HEK293T (cell line): ENCODE data around the gene CLEC3B.
A peak's percentile ranks its signal among the peaks of the same experiment; 100 is the strongest.

Experiments used
- CTCF ChIA-PET: fragments of 350-600 bp; formaldehyde crosslinking; extraction: SDS; loops from one replicate; lab custom pipeline; 2021; ENCODE audit warnings: antibody characterized with exemption, inconsistent platforms; lab: Yijun Ruan, JAX
- POLR2A ChIA-PET: fragments of 350-600 bp; formaldehyde crosslinking; extraction: SDS; loops from one replicate; lab custom pipeline; 2020; ENCODE audit warnings: antibody characterized with exemption, inconsistent platforms; lab: Yijun Ruan, JAX
- DNase-seq: peaks from one replicate; pipeline ENCODE4 v3.0.0; 2012; ENCODE audit warnings: mixed read lengths; ENCODE audit errors: extremely low spot score
- ARNT ChIP-seq: fragments of 450-650 bp; IDR thresholded peaks from 2 replicates; pipeline ENCODE4 v1.6.1; 2017; ENCODE audit warnings: mild to moderate bottlenecking
- BHLHE40 ChIP-seq: fragments of 450-650 bp; IDR thresholded peaks from 2 replicates; pipeline ENCODE4 v1.6.1; 2016; ENCODE audit warnings: mild to moderate bottlenecking, moderate library complexity, borderline replicate concordance
- CTBP1 ChIP-seq: fragments of 450-650 bp; IDR thresholded peaks from 2 replicates; pipeline ENCODE4 v1.6.1; 2016; ENCODE audit warnings: borderline replicate concordance
- ELF4 ChIP-seq: fragments of 450-650 bp; IDR thresholded peaks from 2 replicates; pipeline ENCODE4 v1.6.1; 2017; ENCODE audit warnings: antibody characterized with exemption
- FOXA1 ChIP-seq: fragments of 450-650 bp; IDR thresholded peaks from 2 replicates; pipeline ENCODE4 v1.6.1; 2016; ENCODE audit warnings: mild to moderate bottlenecking
- FOXK2 ChIP-seq: fragments of 450-650 bp; IDR thresholded peaks from 2 replicates; pipeline ENCODE4 v1.6.1; 2016; ENCODE audit warnings: mild to moderate bottlenecking
- FOXM1 ChIP-seq: fragments of 450-650 bp; IDR thresholded peaks from 2 replicates; pipeline ENCODE4 v1.6.1; 2017; ENCODE audit warnings: mild to moderate bottlenecking, borderline replicate concordance
- HDGF ChIP-seq: fragments of 450-650 bp; IDR thresholded peaks from 2 replicates; pipeline ENCODE4 v1.6.1; 2017; ENCODE audit warnings: antibody characterized with exemption, borderline replicate concordance
- L3MBTL2 ChIP-seq: fragments of 450-650 bp; conservative IDR thresholded peaks from 2 replicates; pipeline ENCODE4 v1.6.1; 2016; ENCODE audit warnings: mild to moderate bottlenecking
- LEF1 ChIP-seq: fragments of 450-650 bp; IDR thresholded peaks from 2 replicates; pipeline ENCODE4 v1.6.1; 2017; ENCODE audit warnings: mild to moderate bottlenecking, borderline replicate concordance
- NFRKB ChIP-seq: fragments of 450-650 bp; IDR thresholded peaks from 2 replicates; pipeline ENCODE4 v1.6.1; 2016; ENCODE audit warnings: mild to moderate bottlenecking, moderate library complexity
- PKNOX1 ChIP-seq: fragments of 450-650 bp; IDR thresholded peaks from 2 replicates; pipeline ENCODE4 v1.6.1; 2016
- SP1 ChIP-seq: fragments of 450-650 bp; IDR thresholded peaks from 2 replicates; pipeline ENCODE4 v1.6.1; 2017
- SUZ12 ChIP-seq: fragments of 450-650 bp; IDR thresholded peaks from 2 replicates; pipeline ENCODE4 v1.6.1; 2016; ENCODE audit warnings: mild to moderate bottlenecking
- TARDBP ChIP-seq: fragments of 450-650 bp; IDR thresholded peaks from 2 replicates; pipeline ENCODE4 v1.6.1; 2016
- ZNF384 ChIP-seq: fragments of 450-650 bp; IDR thresholded peaks from 2 replicates; pipeline ENCODE4 v1.6.1; 2016

CLEC3B gene

DNA sequence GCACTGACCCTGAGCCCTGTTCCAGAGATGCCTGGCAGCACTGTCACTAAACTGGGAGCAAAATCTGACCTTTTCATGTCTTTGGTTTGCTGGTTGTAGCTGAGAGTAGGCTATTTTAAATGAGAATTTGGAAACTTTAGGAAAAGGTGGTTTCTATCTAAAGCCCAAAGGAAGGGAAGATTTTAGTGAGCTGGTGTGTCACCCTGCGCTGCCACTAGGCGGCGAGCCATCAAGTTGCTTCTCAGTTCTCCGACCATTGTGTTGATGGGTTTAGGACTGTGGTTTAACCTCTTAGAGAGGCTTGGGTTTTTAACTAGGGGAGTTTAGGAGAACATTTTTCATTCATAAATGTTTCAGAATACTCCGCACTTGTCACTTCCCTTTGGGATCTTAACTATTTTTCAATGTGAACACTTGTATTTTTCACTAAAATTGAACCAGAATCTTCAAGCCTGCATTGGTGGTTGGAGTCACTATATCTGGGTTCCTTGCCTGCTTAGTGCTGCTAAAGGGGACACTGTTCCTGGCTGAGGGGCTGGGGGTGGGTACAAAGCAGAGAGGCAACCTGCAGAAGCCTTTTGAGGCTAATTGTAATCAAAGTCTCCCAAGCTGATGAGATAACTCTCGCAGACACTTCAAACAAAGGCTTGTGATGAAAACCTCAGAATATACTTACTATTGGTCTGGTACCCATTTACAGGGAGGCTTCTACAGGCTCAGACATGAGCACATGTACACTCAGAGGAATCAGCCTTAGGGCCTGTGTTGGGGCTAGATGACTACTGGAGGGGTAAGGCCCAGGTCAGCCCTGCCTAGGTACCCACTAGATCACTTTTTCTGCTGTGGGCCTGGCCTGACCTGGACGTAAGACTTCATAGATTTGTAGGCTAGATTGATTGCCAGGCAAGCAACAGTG is 33.3 kb upstream of the CLEC3B start:
- DNase-seq, result peak; percentile 62
- TF ChIP-seq SUZ12 (no peak), FOXA1 (no peak)
- ChIA-PET POLR2A (interaction anchor here (2.3 kb wide), 1 partner anchor 16 kb away, joined by 7 read pairs; the partner anchor contains the start of genes EXOSC7 and ZDHHC3), CTCF (interaction anchor here (0.6 to 1.0 kb wide), 4 partner anchors 8 to 245 kb away, joined by 3 to 7 read pairs (median 4); no protein-coding TSS in a partner anchor)

GRCh38 chr3:44993471-44994205 is 32.5 kb upstream of the CLEC3B start:
- ChIA-PET CTCF (interaction anchor here (0.6 to 1.0 kb wide), 4 partner anchors 8 to 88 kb away, joined by 3 read pairs; no protein-coding TSS in a partner anchor), POLR2A (interaction anchor here (2.3 kb wide), 1 partner anchor 17 kb away, joined by 7 read pairs; the partner anchor contains the start of genes EXOSC7 and ZDHHC3)
- TF ChIP-seq FOXA1 (no peak), FOXK2 (no peak), ZNF384 (no peak), NFRKB (no peak), SP1 (no peak), HDGF (no peak), TARDBP (no peak), ARNT (no peak), L3MBTL2 (no peak), SUZ12 (no peak), CTBP1 (no peak), FOXM1 (no peak), ELF4 (no peak), PKNOX1 (no peak), LEF1 (no peak), BHLHE40 (no peak)
- DNase-seq, result no peak

DNA sequence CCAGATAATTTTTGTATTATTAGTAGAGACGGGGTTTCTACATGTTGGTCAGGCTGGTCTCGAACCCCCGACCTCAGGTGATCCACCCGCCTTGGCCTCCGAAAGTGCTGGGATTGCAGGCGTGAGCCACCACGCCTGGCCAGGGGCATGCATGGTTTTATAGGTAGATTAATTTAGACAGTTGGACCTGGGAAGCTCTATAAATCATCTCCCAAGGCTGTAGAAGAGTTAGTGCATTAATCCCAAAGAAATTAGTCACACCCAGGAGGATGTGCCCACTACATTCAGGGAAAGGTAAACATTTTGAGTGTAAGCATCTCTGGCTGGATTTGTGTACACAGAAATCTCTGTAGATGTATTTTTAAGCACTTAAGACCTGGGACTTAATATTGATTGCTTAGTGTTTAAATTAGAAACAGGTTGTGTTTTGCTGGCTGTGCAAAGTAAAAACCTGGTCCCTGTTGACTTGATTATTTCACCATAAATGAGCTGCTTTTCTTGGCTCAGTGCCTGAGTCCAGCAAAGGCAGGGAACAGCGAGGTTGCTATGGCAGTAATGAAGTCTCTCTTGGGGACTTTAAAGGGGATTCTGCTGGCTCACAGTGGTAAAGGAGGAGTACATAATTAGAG is 30.8 kb upstream of the CLEC3B start:
- ChIA-PET POLR2A (interaction anchor here (0.7 to 2.3 kb wide), 3 partner anchors 18 to 901 kb away, joined by 3 to 7 read pairs (median 3); partner anchors contain the start of genes EXOSC7, KIAA1143, KIF15 and ZDHHC3), CTCF (no interaction called here)
- DNase-seq, result peak; percentile 48
- TF ChIP-seq PKNOX1 (peak; percentile 80), SUZ12 (no peak), LEF1 (no peak), CTBP1 (peak; percentile 38; the same call in 1 of the 2 replicates), BHLHE40 (no peak), ARNT (no peak)

DNA sequence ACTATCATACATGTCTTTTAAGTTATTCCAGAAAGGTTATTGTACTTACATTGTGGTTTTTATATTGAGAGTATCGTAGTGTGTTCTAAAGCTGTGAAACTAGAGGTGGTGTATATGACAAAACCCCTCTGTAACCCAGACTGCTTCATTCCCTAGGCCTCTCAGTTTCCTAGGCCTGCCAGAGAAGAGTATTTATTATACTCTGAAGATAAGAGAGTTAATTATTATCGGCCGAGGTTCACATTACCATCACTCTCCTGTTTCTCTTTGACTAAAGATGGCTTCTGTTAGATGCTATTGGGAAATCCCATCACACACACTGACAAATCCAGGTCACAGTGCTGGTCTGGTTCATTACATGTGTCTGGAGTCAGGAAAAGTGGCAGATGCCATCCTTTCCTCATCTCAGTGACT is 29.5 kb upstream of the CLEC3B start:
- ChIA-PET CTCF (no interaction called here), POLR2A (no interaction called here)
- TF ChIP-seq ZNF384, result no peak
- TF ChIP-seq BHLHE40, result no peak
- TF ChIP-seq FOXA1, result no peak
- no peak for TF ChIP-seq NFRKB
- TF ChIP-seq FOXM1, result no peak
- no peak for TF ChIP-seq LEF1
- TF ChIP-seq L3MBTL2, result no peak
- TF ChIP-seq ELF4, result no peak
- no peak for TF ChIP-seq FOXK2
- TF ChIP-seq TARDBP, result no peak
- no peak for TF ChIP-seq SP1
- no peak for TF ChIP-seq CTBP1
- no peak for TF ChIP-seq PKNOX1
- no peak for TF ChIP-seq HDGF
- TF ChIP-seq ARNT, result no peak
- no peak for TF ChIP-seq SUZ12
- DNase-seq, result no peak

DNA sequence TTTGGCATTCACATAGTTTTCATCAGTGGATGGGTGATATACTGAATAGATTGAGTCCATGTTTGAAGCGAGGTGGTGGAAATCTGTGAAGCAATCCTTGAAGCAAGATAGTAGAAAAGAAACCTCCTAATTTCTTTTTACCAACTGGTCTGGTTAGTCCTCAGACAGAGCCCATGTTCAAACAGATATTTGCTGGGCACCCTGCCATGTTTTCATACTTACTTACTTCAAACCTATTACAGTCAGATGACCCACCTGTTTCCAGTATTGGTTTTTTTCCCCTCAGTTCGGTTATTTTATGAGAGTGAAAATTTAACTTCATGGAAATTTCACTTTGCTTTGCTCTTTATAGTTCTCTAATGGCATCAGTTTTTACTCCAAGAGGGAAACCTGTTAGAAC is 26.3 kb upstream of the CLEC3B start:
- TF ChIP-seq FOXK2 (no peak), L3MBTL2 (no peak), SUZ12 (no peak), BHLHE40 (no peak), ZNF384 (no peak), FOXA1 (no peak), TARDBP (no peak), SP1 (no peak)
- ChIA-PET CTCF (no interaction called here), POLR2A (no interaction called here)
- no peak for DNase-seq
